Tibial nerve (tissue), 4 donors: ENCODE measurements around the gene TRABD2B.

Experiments
- EP300 ChIP-seq, 2 donors: sonication (generic); formaldehyde crosslinking; IDR thresholded peaks; one replicate each; pipeline ENCODE4 v1.6.1; 2017; ENCODE audit warnings: antibody characterized with exemption in 2 of 2, mild to moderate bottlenecking in 1 of 2
- TF ChIP-seq, protein P1 (sequence below), 5 experiments: fragments of 200-600 bp in 3 of 5; fragments of 450-650 bp in 2 of 5; sonication (generic) in 3 of 5; IDR thresholded peaks; one replicate each; pipeline ENCODE4 v1.5.1; 2016 to 2019; ENCODE audit warnings: antibody characterized with exemption in 5 of 5, mild to moderate bottlenecking in 3 of 5, moderate library complexity in 2 of 5

DNA sequence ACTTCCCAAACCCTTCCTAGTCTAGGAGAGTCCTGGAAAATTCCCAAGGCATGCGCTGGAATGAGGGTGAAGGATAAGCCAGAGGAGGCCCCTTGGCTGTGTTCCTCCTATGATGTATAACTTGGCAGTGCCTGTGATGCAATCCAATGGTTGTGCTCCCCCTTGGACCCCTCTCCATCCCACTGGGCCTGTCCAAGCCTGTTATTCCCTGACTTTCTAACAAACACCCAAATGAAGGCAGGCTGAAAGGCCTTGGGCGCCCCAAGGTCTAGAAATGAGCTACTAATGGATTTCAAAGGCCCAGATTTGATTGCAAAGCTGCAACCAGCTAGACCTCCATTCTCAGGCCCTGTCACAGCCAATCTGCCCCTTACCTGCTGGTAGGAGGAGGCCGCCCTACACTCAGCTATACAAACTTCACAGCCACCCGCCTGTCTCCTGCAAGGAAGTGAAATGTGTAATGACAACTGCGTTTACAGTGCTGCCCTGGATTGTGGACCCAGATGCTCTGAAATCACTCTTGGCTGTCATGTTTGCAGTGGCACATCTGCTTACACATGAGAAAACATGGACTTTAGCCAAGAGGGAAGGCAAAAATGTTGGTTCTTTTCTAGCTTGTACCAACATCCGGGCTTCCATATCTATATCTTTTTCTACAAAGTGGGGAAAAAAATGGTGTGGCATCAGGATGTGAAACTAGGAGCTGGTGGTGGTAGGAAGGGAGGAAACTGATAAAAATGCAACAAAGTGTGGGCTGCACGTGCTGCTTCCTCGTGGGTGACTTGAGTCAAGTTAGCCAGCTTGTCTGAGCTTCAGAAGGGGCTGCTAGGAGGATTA is 130.4 kb downstream of the TRABD2B start:
- TF ChIP-seq, protein P1, sequence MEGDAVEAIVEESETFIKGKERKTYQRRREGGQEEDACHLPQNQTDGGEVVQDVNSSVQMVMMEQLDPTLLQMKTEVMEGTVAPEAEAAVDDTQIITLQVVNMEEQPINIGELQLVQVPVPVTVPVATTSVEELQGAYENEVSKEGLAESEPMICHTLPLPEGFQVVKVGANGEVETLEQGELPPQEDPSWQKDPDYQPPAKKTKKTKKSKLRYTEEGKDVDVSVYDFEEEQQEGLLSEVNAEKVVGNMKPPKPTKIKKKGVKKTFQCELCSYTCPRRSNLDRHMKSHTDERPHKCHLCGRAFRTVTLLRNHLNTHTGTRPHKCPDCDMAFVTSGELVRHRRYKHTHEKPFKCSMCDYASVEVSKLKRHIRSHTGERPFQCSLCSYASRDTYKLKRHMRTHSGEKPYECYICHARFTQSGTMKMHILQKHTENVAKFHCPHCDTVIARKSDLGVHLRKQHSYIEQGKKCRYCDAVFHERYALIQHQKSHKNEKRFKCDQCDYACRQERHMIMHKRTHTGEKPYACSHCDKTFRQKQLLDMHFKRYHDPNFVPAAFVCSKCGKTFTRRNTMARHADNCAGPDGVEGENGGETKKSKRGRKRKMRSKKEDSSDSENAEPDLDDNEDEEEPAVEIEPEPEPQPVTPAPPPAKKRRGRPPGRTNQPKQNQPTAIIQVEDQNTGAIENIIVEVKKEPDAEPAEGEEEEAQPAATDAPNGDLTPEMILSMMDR (IDR thresholded peaks at IDR 0.05), result no peak
- no peak for TF ChIP-seq EP300 (IDR thresholded peaks at IDR 0.05)
